GM19099 (cell line): Measurements from ENCODE around the gene TMEM132D.

Experiments used
- POLR2A ChIP-seq: IDR thresholded peaks from 3 replicates; pipeline ENCODE4 v1.6.1; 2011; ENCODE audit warnings: low read depth; ENCODE audit not compliant: insufficient read length; ENCODE audit errors: extremely low read depth

The TMEM132D gene

DNA sequence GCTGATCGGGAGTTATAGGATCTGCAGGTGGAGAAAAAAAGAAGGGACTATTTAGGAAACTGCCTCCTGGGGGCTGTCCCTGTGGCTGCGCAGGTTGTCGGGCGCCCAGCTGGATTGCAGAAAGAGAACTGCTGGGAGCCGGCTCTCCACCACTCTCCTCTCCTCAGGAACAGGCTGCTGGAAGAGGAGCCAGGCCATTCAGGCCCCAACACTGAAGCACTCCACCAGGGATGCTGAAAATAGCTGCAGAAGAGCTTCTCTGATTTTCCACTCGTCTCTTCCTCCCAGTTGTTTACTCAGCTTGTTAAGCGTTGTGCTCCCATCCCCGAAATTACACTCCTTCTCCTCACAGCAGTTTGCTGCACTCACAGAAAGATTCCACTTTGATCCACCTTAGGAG lies 703.2 kb downstream of the TMEM132D start:
- TF ChIP-seq POLR2A = no peak

GRCh38 chr12:129196927-129197326 lies 706.9 kb downstream of the TMEM132D start:
- no peak for TF ChIP-seq POLR2A

GRCh38 chr12:129195081-129195480 lies 708.7 kb downstream of the TMEM132D start:
- TF ChIP-seq POLR2A = no peak

GRCh38 chr12:129193263-129193871 lies 710.5 kb downstream of the TMEM132D start:
- no peak for TF ChIP-seq POLR2A

GRCh38 chr12:129190827-129191226 lies 713.0 kb downstream of the TMEM132D start:
- TF ChIP-seq POLR2A = no peak

- no peak for TF ChIP-seq POLR2A
Observed at GRCh38 chr12:129186952-129187351, 716.9 kb downstream of the TMEM132D start.

- no peak for TF ChIP-seq POLR2A
Observed at GRCh38 chr12:129185855-129186254, 718.0 kb downstream of the TMEM132D start.

DNA sequence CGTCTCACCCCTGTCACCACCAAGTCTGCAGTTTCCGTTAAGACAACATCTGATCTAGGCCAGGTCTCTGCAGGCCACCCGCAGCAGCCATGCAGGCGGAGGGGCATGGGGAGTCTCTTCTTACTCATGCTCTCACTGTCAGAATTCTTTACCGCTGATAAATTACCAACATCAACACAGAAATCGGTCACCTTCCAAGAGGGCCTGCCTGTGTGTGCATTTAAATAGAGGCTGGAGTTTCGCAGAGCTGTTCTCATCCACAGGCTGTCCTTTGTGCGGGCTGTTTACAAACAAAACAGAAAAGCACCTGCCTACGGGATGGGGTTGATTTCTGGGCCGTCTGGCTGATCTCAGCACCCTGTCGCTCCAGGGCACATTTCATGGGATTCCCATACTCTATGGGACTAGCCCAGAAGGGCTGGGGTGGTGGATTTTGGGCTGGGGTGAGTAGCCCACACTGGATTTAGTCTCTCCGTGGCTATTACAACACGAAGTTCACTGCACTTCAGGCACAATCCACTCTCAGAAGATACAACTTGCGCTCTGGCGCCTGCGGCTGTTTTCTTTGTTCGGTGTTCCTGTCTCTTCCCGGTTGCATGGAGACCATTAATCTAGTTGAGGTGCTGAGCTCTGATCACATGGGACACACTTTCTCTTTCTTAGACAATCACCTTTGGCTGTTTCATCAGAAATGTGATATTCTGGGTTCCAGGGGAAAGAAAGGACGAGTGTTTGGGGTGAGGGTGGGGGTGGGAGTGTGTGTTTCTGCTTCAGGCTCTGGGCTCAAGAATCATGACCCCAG lies 719.5 kb downstream of the TMEM132D start:
- TF ChIP-seq POLR2A = no peak

DNA sequence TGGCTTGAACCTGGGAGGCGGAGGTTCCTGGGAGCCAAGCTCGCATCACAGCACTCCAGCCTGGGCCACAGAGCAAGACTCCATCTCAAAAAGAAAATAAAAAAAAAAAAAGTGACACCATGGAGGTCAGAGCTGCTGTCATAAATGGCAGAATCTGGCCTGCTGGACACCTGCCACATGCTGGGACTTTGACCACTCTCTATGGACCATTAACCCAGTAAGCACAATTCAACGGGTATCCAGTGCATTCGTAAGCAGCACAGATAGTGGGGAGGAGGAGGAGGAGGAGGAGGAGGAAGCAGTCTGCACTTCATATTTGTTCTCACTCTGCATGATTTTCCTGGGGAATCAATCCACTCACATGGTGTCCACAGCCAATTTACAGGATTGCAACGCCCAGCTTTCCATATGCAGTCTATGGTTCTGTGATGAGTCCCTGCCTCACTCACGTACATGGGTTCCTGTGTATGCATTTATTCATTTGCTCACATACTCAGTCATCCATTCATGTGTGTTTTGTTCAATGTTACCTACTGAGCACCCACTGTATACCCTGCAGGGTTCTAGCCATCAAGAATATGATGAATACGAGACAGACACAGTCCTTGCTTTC lies 723.8 kb downstream of the TMEM132D start:
- no peak for TF ChIP-seq POLR2A

- no peak for TF ChIP-seq POLR2A
Observed at GRCh38 chr12:129169928-129170327, 733.9 kb downstream of the TMEM132D start.

- TF ChIP-seq POLR2A = no peak
Observed at GRCh38 chr12:129163861-129164260, 740.0 kb downstream of the TMEM132D start.

- no peak for TF ChIP-seq POLR2A
Observed at GRCh38 chr12:129163461-129163860, 740.4 kb downstream of the TMEM132D start.

- TF ChIP-seq POLR2A = no peak
Observed at GRCh38 chr12:129162805-129163204, 741.0 kb downstream of the TMEM132D start.

DNA sequence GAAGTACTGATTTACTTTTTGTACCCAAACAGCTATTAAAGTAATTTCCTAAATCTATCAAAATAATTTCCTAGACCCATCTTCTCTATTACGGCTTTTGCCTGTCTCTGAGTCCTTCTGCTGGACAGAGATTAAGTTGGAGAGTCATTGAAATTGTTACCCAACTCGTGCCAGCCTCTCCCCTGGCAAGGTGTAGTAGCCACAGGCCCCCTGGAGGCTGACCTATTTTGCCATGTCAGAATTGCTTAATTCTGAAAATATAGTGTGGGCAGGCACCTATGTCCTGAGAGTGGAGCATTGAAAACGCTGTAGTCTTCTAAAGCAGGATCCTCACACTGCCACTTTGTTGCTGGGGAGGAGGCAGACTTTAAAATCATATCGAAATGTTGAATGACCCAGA lies 742.3 kb downstream of the TMEM132D start:
- TF ChIP-seq POLR2A = no peak

DNA sequence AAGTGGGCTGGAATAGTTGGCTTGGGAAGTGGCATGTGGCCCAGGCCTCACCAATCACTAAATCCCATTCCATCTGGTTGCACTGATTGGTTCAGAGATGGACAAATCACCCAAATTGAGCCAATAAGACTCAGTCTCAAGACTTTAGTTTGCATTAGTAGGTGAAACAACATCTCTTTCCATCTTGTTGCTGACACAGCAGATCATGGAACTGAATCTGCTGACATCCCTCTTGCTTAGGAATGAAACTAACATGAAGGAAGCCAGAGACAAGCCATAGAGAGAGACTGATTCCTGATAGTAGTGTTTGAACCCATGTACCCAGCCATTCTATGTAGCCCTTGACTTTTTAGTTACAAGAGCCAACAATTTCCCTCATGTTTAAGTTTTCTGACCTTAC lies 743.5 kb downstream of the TMEM132D start:
- no peak for TF ChIP-seq POLR2A

GRCh38 chr12:129152351-129153104 lies 751.3 kb downstream of the TMEM132D start:
- no peak for TF ChIP-seq POLR2A

GRCh38 chr12:129150721-129151120 lies 753.1 kb downstream of the TMEM132D start:
- TF ChIP-seq POLR2A = no peak
